Measurements from ENCODE around the gene EPYC. TPM values are rescaled to one million over a fixed set of nuclear protein-coding genes. Genes with fewer than 3 reads are reported as not detected.

The EPYC gene
- total and polyA plus RNA-seq, 2 of the 13 experiments (the other 11 are each of a cell fraction or from before 2014, with no cell fraction given) = not detected

DNA sequence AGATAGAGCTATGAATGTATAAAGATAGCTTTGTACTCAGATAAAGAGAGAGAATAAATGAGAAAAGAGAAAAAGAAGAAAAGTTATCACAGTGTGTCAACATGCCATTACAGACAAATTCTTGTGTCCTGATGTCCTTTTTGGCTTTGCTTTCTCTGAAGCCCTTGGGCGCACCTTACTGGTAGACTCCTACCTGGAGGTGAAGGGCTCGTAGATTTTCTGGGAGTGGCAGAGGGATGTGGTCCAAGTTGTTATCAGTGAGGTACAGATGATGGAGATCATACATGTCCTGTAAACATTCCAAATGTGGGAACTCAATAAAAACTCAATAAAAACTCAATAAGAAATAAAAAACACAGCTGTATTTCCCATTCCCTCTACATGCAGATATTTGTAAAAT is 34.9 kb downstream of the EPYC start:
- no peak for ATAC-seq
- no peaks in the 10 kb centered on the region for H3K79me2 ChIP-seq (ENCODE audit: insufficient read depth, low read length)
- no peak overlapping the region for H2AFZ ChIP-seq (ENCODE audit: low read length)
- no peak overlapping the region for H3K4me2 ChIP-seq (ENCODE audit: low read depth, low read length)
- DNase-seq (ENCODE audit: low spot score) = no peak
- WGBS (ENCODE audit: low lambda C conversion rate) = 0% methylated on average over 2 of the region's 2 CpGs
- no peaks in the 10 kb centered on the region for H3K9me3 ChIP-seq (ENCODE audit: low read length)
- TF ChIP-seq SMAD1 (CRISPR knock-in tag; IDR thresholded peaks at IDR 0.05; ENCODE audit: borderline replicate concordance, low read depth) (no peak), ZNF557 (CRISPR knock-in tag; IDR thresholded peaks at IDR 0.05) (no peak)
- TF ChIP-seq, protein P1, sequence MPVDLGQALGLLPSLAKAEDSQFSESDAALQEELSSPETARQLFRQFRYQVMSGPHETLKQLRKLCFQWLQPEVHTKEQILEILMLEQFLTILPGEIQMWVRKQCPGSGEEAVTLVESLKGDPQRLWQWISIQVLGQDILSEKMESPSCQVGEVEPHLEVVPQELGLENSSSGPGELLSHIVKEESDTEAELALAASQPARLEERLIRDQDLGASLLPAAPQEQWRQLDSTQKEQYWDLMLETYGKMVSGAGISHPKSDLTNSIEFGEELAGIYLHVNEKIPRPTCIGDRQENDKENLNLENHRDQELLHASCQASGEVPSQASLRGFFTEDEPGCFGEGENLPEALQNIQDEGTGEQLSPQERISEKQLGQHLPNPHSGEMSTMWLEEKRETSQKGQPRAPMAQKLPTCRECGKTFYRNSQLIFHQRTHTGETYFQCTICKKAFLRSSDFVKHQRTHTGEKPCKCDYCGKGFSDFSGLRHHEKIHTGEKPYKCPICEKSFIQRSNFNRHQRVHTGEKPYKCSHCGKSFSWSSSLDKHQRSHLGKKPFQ (CRISPR knock-in tag; IDR thresholded peaks at IDR 0.05; ENCODE audit: insufficient replicate concordance) = no peak
- ChIA-PET POLR2A (no interaction called here), CTCF (ENCODE audit: low intra/inter-chr PET ratio, low total read pairs) (no interaction called here)
- FAIRE-seq = no peak
- BruUV-seq (replicated peaks) = no TSS peak
- no peaks in the 10 kb centered on the region for H3K36me3 ChIP-seq (replicated peaks in 1 of 2; ENCODE audit: control insufficient read depth in 1 of 2, insufficient read depth in 2 of 2, low read length in 2 of 2)
- intact Hi-C loops (cut with micrococcal nuclease; ENCODE audit: unreplicated experiment) = no loop called here
- no peak overlapping the region for H3K4me3 ChIP-seq (replicated peaks in 1 of 3; ENCODE audit: insufficient read depth in 1 of 3, low read depth in 2 of 3, low read length in 3 of 3)
- no peaks in the 10 kb centered on the region for H4K20me1 ChIP-seq (ENCODE audit: insufficient read depth, low read length)
- in situ Hi-C loops (cut with HindIII; ENCODE audit: extremely low pct_ligation_motif_present, low pct_unique_long_range_greater_than_20kb) = loop anchor here (25.0 kb wide), 1 partner anchor 367 kb away; no protein-coding TSS in a partner anchor
- no peaks in the 10 kb centered on the region for H3K4me1 ChIP-seq (ENCODE audit: insufficient read depth, low read length)
- no peak overlapping the region for H3K27ac ChIP-seq (ENCODE audit: extremely low read length, insufficient read depth, low read length)
- no peaks in the 10 kb centered on the region for H3K27me3 ChIP-seq (ENCODE audit: control insufficient read depth in 1 of 2, insufficient read depth in 2 of 2, low read length in 2 of 2)
- no peak overlapping the region for H3K9ac ChIP-seq (ENCODE audit: insufficient read depth, low read depth, low read length)

DNA sequence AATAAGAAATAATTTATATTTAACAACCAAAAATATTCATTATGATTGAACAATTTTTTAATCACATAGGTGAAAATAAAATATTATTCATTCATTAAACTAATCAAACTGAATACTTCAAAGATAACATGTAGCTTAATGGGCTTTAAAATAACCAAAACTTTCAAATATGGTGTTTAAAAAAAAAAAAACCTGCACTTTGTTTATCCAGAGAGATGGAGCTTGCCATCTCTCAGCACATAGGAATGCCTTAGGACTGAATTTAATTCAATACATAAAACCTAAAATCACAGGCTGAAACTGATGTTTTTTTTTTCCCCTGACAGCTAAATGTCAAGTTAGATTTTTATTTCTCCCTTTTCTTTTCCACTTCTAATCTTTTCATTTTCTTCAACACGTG is 35.4 kb downstream of the EPYC start:
- Histone ChIP-seq H3K9me3 (ENCODE audit: low read length) (no peaks in the 10 kb centered on the region), H3K4me1 (ENCODE audit: insufficient read depth, low read length) (no peaks in the 10 kb centered on the region), H2AFZ (ENCODE audit: low read length) (no peak overlapping the region), H3K9ac (ENCODE audit: insufficient read depth, low read depth, low read length) (no peak overlapping the region), H4K20me1 (ENCODE audit: insufficient read depth, low read length) (no peaks in the 10 kb centered on the region), H3K27me3 (ENCODE audit: control insufficient read depth in 1 of 2, insufficient read depth in 2 of 2, low read length in 2 of 2) (no peaks in the 10 kb centered on the region), H3K4me2 (ENCODE audit: low read depth, low read length) (no peak overlapping the region), H3K4me3 (replicated peaks in 1 of 3; ENCODE audit: insufficient read depth in 1 of 3, low read depth in 2 of 3, low read length in 3 of 3) (no peak overlapping the region), H3K79me2 (ENCODE audit: insufficient read depth, low read length) (no peaks in the 10 kb centered on the region), H3K27ac (ENCODE audit: extremely low read length, insufficient read depth, low read length) (no peak overlapping the region), H3K36me3 (replicated peaks in 1 of 2; ENCODE audit: control insufficient read depth in 1 of 2, insufficient read depth in 2 of 2, low read length in 2 of 2) (no peaks in the 10 kb centered on the region)
- FAIRE-seq (no peak), DNase-seq (ENCODE audit: low spot score) (no peak), ATAC-seq (no peak)
- intact Hi-C loops (cut with micrococcal nuclease; ENCODE audit: unreplicated experiment) = no loop called here
- in situ Hi-C loops (cut with HindIII; ENCODE audit: extremely low pct_ligation_motif_present, low pct_unique_long_range_greater_than_20kb) = loop anchor here (25.0 kb wide), 1 partner anchor 368 kb away; no protein-coding TSS in a partner anchor
- WGBS (ENCODE audit: low lambda C conversion rate) = 0% methylated on average over 1 of the region's 1 CpG
- ChIA-PET POLR2A (no interaction called here), CTCF (ENCODE audit: low intra/inter-chr PET ratio, low total read pairs) (no interaction called here)
- no TSS peak for BruUV-seq (replicated peaks)
- TF ChIP-seq, protein P2, sequence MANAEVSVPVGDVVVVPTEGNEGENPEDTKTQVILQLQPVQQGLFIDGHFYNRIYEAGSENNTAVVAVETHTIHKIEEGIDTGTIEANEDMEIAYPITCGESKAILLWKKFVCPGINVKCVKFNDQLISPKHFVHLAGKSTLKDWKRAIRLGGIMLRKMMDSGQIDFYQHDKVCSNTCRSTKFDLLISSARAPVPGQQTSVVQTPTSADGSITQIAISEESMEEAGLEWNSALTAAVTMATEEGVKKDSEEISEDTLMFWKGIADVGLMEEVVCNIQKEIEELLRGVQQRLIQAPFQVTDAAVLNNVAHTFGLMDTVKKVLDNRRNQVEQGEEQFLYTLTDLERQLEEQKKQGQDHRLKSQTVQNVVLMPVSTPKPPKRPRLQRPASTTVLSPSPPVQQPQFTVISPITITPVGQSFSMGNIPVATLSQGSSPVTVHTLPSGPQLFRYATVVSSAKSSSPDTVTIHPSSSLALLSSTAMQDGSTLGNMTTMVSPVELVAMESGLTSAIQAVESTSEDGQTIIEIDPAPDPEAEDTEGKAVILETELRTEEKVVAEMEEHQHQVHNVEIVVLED (CRISPR knock-in tag; IDR thresholded peaks at IDR 0.05; ENCODE audit: borderline replicate concordance) = no peak
